Uterus (tissue), 2 donors: ENCODE data around the gene CNR1.

ENCODE experiments used
- CTCF ChIP-seq, 4 experiments: fragments of 200-600 bp in 2 of 4; fragments of 450-650 bp in 2 of 4; sonication (generic) in 2 of 4; IDR thresholded peaks; one replicate each; pipeline ENCODE4 v1.5.1; 2016 to 2019; ENCODE audit warnings: antibody characterized with exemption in 4 of 4, mild to moderate bottlenecking in 2 of 4, moderate library complexity in 1 of 4
- POLR2A ChIP-seq, 2 donors: fragments of 450-650 bp; IDR thresholded peaks; one replicate each; pipeline ENCODE4 v1.6.1; 2016; ENCODE audit warnings: antibody characterized with exemption in 2 of 2, mild to moderate bottlenecking in 1 of 2, moderate library complexity in 1 of 2

GRCh38 chr6:88157106-88157505 lies 9.0 kb downstream of the CNR1 start:
- TF ChIP-seq CTCF (IDR thresholded peaks at IDR 0.05) (no peak), POLR2A (IDR thresholded peaks at IDR 0.05) (no peak)
